ENCODE measurements around the gene PPP4R4. TPM values are rescaled to one million over a fixed set of nuclear protein-coding genes. Genes with fewer than 3 reads are reported as not detected.

Gene PPP4R4
- polyA plus RNA-seq, 3 donors: 0.08 TPM; not detected in 2

GRCh38 chr14:94227029-94227428, 52.9 kb downstream of the PPP4R4 start:
- no peaks in the 10 kb centered on the region for H3K4me1 ChIP-seq (ENCODE audit: control insufficient read depth in 1 of 2, insufficient read depth in 2 of 2, low read length in 2 of 2)
- no peak overlapping the region for H2AFZ ChIP-seq (ENCODE audit: insufficient read depth, low read depth, low read length, poor library complexity, severe bottlenecking)
- WGBS (ENCODE audit: insufficient coverage): 71% methylated on average over 1 of the region's 4 CpGs
- intact Hi-C loops (cut with micrococcal nuclease): no loop called here
- no peak overlapping the region for H3K4me2 ChIP-seq (replicated peaks; ENCODE audit: extremely low read depth, low read length, poor library complexity, severe bottlenecking)
- Mint-ChIP-seq H3K27ac (no peak overlapping the region), H3K36me3 (no peaks in the 10 kb centered on the region), H3K9me3 (peaks cover 0 to 6% (median 2%) of the 10 kb centered on the region in 7 donors), H3K27me3 (ENCODE audit: low read depth in 3 of 3) (peaks cover 0 to 3% (median 2%) of the 10 kb centered on the region in 3 donors), H3K4me3 (no peak overlapping the region), H3K4me1 (peaks cover 2% of the 10 kb centered on the region)
- no peaks in the 10 kb centered on the region for H4K20me1 ChIP-seq (ENCODE audit: insufficient read depth, low read length)
- H3K4me3 ChIP-seq (replicated peaks in 1 of 3; ENCODE audit: low read depth in 2 of 3, low read length in 3 of 3): no peak overlapping the region
- no peaks in the 10 kb centered on the region for H3K36me3 ChIP-seq (replicated peaks in 1 of 2; ENCODE audit: control insufficient read depth in 1 of 2, insufficient read depth in 2 of 2, low read length in 2 of 2)
- no peak for DNase-seq
- no peaks in the 10 kb centered on the region for H3K27me3 ChIP-seq (ENCODE audit: control insufficient read depth in 2 of 2, insufficient read depth in 2 of 2, low read length in 2 of 2)
- no peak overlapping the region for H3K27ac ChIP-seq (ENCODE audit: low read depth in 1 of 2, low read length in 2 of 2)
- H3K79me2 ChIP-seq (ENCODE audit: insufficient read depth, low read length): no peaks in the 10 kb centered on the region
- H3K9ac ChIP-seq (ENCODE audit: insufficient read depth, low read length, poor library complexity, severe bottlenecking): no peak overlapping the region
- no peaks in the 10 kb centered on the region for H3K9me3 ChIP-seq (replicated peaks in 1 of 2; ENCODE audit: control insufficient read depth in 1 of 2, insufficient read depth in 1 of 2, low read length in 2 of 2)
- no peak for TF ChIP-seq CTCF (IDR thresholded peaks at IDR 0.05)

GRCh38 chr14:94237046-94237445, 62.9 kb downstream of the PPP4R4 start:
- Histone ChIP-seq H3K27ac (ENCODE audit: low read depth in 1 of 2, low read length in 2 of 2) (no peak overlapping the region), H3K4me2 (replicated peaks; ENCODE audit: extremely low read depth, low read length, poor library complexity, severe bottlenecking) (no peak overlapping the region), H3K79me2 (ENCODE audit: insufficient read depth, low read length) (no peaks in the 10 kb centered on the region), H3K36me3 (replicated peaks in 1 of 2; ENCODE audit: control insufficient read depth in 1 of 2, insufficient read depth in 2 of 2, low read length in 2 of 2) (no peaks in the 10 kb centered on the region), H4K20me1 (ENCODE audit: insufficient read depth, low read length) (no peaks in the 10 kb centered on the region), H3K9me3 (replicated peaks in 1 of 2; ENCODE audit: control insufficient read depth in 1 of 2, insufficient read depth in 1 of 2, low read length in 2 of 2) (no peaks in the 10 kb centered on the region), H2AFZ (ENCODE audit: insufficient read depth, low read depth, low read length, poor library complexity, severe bottlenecking) (no peak overlapping the region), H3K4me1 (ENCODE audit: control insufficient read depth in 1 of 2, insufficient read depth in 2 of 2, low read length in 2 of 2) (no peaks in the 10 kb centered on the region), H3K9ac (ENCODE audit: insufficient read depth, low read length, poor library complexity, severe bottlenecking) (no peak overlapping the region), H3K4me3 (replicated peaks in 1 of 3; ENCODE audit: low read depth in 2 of 3, low read length in 3 of 3) (no peak overlapping the region), H3K27me3 (ENCODE audit: control insufficient read depth in 2 of 2, insufficient read depth in 2 of 2, low read length in 2 of 2) (no peaks in the 10 kb centered on the region)
- H3K9me3 Mint-ChIP-seq: peaks cover 0 to 6% (median 0%) of the 10 kb centered on the region in 7 donors
- H3K27ac Mint-ChIP-seq: no peak overlapping the region
- H3K36me3 Mint-ChIP-seq: no peaks in the 10 kb centered on the region
- H3K27me3 Mint-ChIP-seq (ENCODE audit: low read depth in 3 of 3): peaks cover 0 to 2% (median under 1%) of the 10 kb centered on the region in 3 donors
- no peak overlapping the region for H3K4me3 Mint-ChIP-seq
- no peak for TF ChIP-seq CTCF (IDR thresholded peaks at IDR 0.05)
- H3K4me1 Mint-ChIP-seq: no peaks in the 10 kb centered on the region
- no peak for DNase-seq
- intact Hi-C loops (cut with micrococcal nuclease): no loop called here

Data from CD14-positive monocyte (primary cell).